Neural cell (in vitro differentiated cells): ENCODE data around the gene DPEP1. TPM values are rescaled to one million over a fixed set of nuclear protein-coding genes. Genes with fewer than 3 reads are reported as not detected.

Source experiments
- H2AFZ ChIP-seq: fragments of 200-600, 300-800 bp; sonication (generic), shearing (Covaris generic); 2 replicates; pipeline ENCODE4 v1.6.0; 2014; ENCODE audit warnings: low read depth, mild to moderate bottlenecking, antibody characterized with exemption, low read length, moderate library complexity
- H3F3A ChIP-seq: fragments of 200-600 bp; shearing (Covaris generic); 2 replicates; pipeline ENCODE4 v1.6.1; 2016; ENCODE audit warnings: mild to moderate bottlenecking, moderate library complexity, mixed read lengths, antibody characterized with exemption, low read length; ENCODE audit not compliant: insufficient read depth, poor library complexity, severe bottlenecking
- H3K27ac ChIP-seq: fragments of 200-600, 300-800 bp; sonication (generic), shearing (Covaris generic); 2 replicates; pipeline ENCODE4 v1.5.1; 2014; ENCODE audit warnings: mild to moderate bottlenecking, low read length, moderate library complexity
- H3K27me3 ChIP-seq: fragments of 300-800, 200-600 bp; sonication (generic), shearing (Covaris generic); 2 replicates; pipeline ENCODE4 v1.6.0; 2014; ENCODE audit warnings: mild to moderate bottlenecking, low read depth, low read length, moderate library complexity; ENCODE audit not compliant: insufficient read depth
- H3K36me3 ChIP-seq: fragments of 300-800, 200-600 bp; sonication (generic), shearing (Covaris generic); 2 replicates; pipeline ENCODE4 v1.5.1; 2014; ENCODE audit warnings: mild to moderate bottlenecking, antibody characterized with exemption, low read length, moderate library complexity; ENCODE audit not compliant: insufficient read depth
- H3K4me2 ChIP-seq: fragments of 300-800, 200-600 bp; sonication (generic), shearing (Covaris generic); 2 replicates; pipeline ENCODE4 v1.6.0; 2014; ENCODE audit warnings: mild to moderate bottlenecking, low read length
- H3K4me3 ChIP-seq: fragments of 300-800, 200-600 bp; sonication (generic), shearing (Covaris generic); 2 replicates; pipeline ENCODE4 v1.5.1; 2014; ENCODE audit warnings: mild to moderate bottlenecking, low read length, moderate library complexity
- H3K79me2 ChIP-seq: fragments of 200-600 bp; shearing (Covaris generic); replicated peaks from 2 replicates; pipeline ENCODE4 v1.6.0; 2014; ENCODE audit warnings: mild to moderate bottlenecking, low read length, moderate library complexity; ENCODE audit not compliant: insufficient read depth
- H3K9ac ChIP-seq: fragments of 300-800, 200-600 bp; sonication (generic), shearing (Covaris generic); 2 replicates; pipeline ENCODE4 v1.6.1; 2016; ENCODE audit warnings: mild to moderate bottlenecking, low read length, mixed read lengths
- H3K9me2 ChIP-seq: fragments of 200-600 bp; shearing (Covaris generic); 2 replicates; pipeline ENCODE4 v1.6.1; 2016; ENCODE audit warnings: mild to moderate bottlenecking, low read length, mixed read lengths; ENCODE audit not compliant: insufficient read depth
- H3K9me3 ChIP-seq: fragments of 200-600, 300-800 bp; sonication (generic), shearing (Covaris generic); 2 replicates; pipeline ENCODE4 v1.6.1; 2016; ENCODE audit warnings: mild to moderate bottlenecking, mixed run types, low read length, moderate library complexity, mixed read lengths
- H4K20me1 ChIP-seq: fragments of 200-600 bp; shearing (Covaris generic); 2 replicates; pipeline ENCODE4 v1.6.1; 2016; ENCODE audit warnings: mild to moderate bottlenecking, mixed run types; ENCODE audit not compliant: insufficient read depth
- EP300 ChIP-seq: fragments of 450-650 bp; conservative IDR thresholded peaks from 2 replicates; pipeline ENCODE4 v1.6.1; 2014; ENCODE audit warnings: antibody characterized with exemption, mild to moderate bottlenecking, moderate library complexity; ENCODE audit not compliant: poor library complexity, severe bottlenecking
- EZH2 ChIP-seq: fragments of 200-600, 300-800 bp; shearing (Covaris generic), sonication (generic); IDR thresholded peaks from 2 replicates; pipeline ENCODE4 v1.6.1; 2014; ENCODE audit warnings: antibody characterized with exemption, low read length, borderline replicate concordance, mild to moderate bottlenecking; ENCODE audit not compliant: insufficient read depth, poor library complexity, severe bottlenecking
- MXI1 ChIP-seq: fragments of 450-650 bp; conservative IDR thresholded peaks from 2 replicates; pipeline ENCODE4 v1.6.1; 2014; ENCODE audit warnings: antibody characterized with exemption, mild to moderate bottlenecking; ENCODE audit not compliant: poor library complexity, severe bottlenecking
- POLR2AphosphoS5 ChIP-seq: IDR thresholded peaks from 2 replicates; pipeline ENCODE4 v1.6.1; 2012
- RAD21 ChIP-seq: fragments of 450-650 bp; conservative IDR thresholded peaks from 2 replicates; pipeline ENCODE4 v1.6.1; 2014; ENCODE audit warnings: antibody characterized with exemption, mild to moderate bottlenecking, moderate library complexity
- SMC3 ChIP-seq: fragments of 450-650 bp; conservative IDR thresholded peaks from 2 replicates; pipeline ENCODE4 v1.6.1; 2014; ENCODE audit warnings: antibody characterized with exemption, mild to moderate bottlenecking, moderate library complexity; ENCODE audit not compliant: poor library complexity
- TAF1 ChIP-seq: IDR thresholded peaks from 2 replicates; pipeline ENCODE4 v1.6.1; 2012; ENCODE audit warnings: low read depth
- polyA plus RNA-seq: library from polyadenylated mRNA; depleted of rRNA; stranded (reverse); fragments of >200 nt; gene quantifications from 2 replicates; pipeline ENCODE4 v1.2.3, GENCODE V29; 2014
- TF ChIP-seq, protein P1 (sequence below): fragments of 450-650 bp; IDR thresholded peaks from 2 replicates; pipeline ENCODE4 v1.5.1; 2014; ENCODE audit warnings: antibody characterized with exemption, mild to moderate bottlenecking, moderate library complexity; ENCODE audit not compliant: poor library complexity, severe bottlenecking
- TF ChIP-seq, protein P2 (sequence below): IDR thresholded peaks from 2 replicates; pipeline ENCODE4 v1.6.1; 2012; ENCODE audit warnings: borderline replicate concordance

The DPEP1 gene
- polyA plus RNA-seq, 1 donor from 2014 or later: 0.33 TPM

DNA sequence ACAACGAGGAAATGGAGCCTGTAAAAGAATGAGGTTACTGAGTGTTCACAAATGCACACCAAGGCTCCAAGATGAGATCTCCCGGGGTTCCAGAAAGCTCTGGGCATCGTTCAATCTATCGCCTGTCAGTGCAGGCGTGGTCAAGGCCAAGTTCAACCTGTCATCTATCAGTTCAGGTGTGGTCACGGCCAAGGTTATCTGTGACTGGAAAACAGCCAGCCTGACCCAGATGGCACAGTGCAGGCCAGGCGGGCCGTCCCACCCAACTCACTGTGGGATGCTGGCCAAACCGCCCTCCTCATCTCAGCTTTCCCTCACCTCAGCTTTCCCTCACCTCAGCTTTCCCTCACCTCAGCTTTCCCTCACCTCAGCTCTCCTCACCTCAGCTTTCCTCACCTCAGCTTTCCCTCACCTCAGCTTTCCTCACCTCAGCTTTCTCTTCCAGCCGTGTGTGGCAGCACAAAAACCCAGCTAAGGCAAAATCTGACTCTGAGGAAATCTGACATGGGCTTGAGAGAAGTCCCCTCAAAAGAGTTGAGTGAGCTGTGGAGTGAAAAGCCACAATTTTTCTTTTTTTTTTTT is 41.7 kb downstream of the DPEP1 start:
- peaks cover 1% of the 10 kb centered on the region for H3K36me3 ChIP-seq
- no peaks in the 10 kb centered on the region for H3K27me3 ChIP-seq
- no peaks in the 10 kb centered on the region for H3K9me2 ChIP-seq
- H3K79me2 ChIP-seq: peaks cover 43% of the 10 kb centered on the region
- H3K27ac ChIP-seq: no peak overlapping the region
- H3K9ac ChIP-seq: no peak overlapping the region
- no peak overlapping the region for H2AFZ ChIP-seq
- H3K4me2 ChIP-seq: no peak overlapping the region
- no peaks in the 10 kb centered on the region for H3K9me3 ChIP-seq
- H4K20me1 ChIP-seq: no peaks in the 10 kb centered on the region
- no peak for TF ChIP-seq EP300
- no peak for TF ChIP-seq EZH2
- TF ChIP-seq POLR2AphosphoS5: no peak
- TF ChIP-seq, protein P1, sequence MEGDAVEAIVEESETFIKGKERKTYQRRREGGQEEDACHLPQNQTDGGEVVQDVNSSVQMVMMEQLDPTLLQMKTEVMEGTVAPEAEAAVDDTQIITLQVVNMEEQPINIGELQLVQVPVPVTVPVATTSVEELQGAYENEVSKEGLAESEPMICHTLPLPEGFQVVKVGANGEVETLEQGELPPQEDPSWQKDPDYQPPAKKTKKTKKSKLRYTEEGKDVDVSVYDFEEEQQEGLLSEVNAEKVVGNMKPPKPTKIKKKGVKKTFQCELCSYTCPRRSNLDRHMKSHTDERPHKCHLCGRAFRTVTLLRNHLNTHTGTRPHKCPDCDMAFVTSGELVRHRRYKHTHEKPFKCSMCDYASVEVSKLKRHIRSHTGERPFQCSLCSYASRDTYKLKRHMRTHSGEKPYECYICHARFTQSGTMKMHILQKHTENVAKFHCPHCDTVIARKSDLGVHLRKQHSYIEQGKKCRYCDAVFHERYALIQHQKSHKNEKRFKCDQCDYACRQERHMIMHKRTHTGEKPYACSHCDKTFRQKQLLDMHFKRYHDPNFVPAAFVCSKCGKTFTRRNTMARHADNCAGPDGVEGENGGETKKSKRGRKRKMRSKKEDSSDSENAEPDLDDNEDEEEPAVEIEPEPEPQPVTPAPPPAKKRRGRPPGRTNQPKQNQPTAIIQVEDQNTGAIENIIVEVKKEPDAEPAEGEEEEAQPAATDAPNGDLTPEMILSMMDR: no peak
- TF ChIP-seq MXI1: no peak
- TF ChIP-seq TAF1: no peak
- TF ChIP-seq, protein P2, sequence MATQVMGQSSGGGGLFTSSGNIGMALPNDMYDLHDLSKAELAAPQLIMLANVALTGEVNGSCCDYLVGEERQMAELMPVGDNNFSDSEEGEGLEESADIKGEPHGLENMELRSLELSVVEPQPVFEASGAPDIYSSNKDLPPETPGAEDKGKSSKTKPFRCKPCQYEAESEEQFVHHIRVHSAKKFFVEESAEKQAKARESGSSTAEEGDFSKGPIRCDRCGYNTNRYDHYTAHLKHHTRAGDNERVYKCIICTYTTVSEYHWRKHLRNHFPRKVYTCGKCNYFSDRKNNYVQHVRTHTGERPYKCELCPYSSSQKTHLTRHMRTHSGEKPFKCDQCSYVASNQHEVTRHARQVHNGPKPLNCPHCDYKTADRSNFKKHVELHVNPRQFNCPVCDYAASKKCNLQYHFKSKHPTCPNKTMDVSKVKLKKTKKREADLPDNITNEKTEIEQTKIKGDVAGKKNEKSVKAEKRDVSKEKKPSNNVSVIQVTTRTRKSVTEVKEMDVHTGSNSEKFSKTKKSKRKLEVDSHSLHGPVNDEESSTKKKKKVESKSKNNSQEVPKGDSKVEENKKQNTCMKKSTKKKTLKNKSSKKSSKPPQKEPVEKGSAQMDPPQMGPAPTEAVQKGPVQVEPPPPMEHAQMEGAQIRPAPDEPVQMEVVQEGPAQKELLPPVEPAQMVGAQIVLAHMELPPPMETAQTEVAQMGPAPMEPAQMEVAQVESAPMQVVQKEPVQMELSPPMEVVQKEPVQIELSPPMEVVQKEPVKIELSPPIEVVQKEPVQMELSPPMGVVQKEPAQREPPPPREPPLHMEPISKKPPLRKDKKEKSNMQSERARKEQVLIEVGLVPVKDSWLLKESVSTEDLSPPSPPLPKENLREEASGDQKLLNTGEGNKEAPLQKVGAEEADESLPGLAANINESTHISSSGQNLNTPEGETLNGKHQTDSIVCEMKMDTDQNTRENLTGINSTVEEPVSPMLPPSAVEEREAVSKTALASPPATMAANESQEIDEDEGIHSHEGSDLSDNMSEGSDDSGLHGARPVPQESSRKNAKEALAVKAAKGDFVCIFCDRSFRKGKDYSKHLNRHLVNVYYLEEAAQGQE: no peak
- no peak for TF ChIP-seq RAD21
- TF ChIP-seq SMC3: no peak
- no peaks in the 10 kb centered on the region for H3F3A ChIP-seq
- H3K4me3 ChIP-seq: no peak overlapping the region

DNA sequence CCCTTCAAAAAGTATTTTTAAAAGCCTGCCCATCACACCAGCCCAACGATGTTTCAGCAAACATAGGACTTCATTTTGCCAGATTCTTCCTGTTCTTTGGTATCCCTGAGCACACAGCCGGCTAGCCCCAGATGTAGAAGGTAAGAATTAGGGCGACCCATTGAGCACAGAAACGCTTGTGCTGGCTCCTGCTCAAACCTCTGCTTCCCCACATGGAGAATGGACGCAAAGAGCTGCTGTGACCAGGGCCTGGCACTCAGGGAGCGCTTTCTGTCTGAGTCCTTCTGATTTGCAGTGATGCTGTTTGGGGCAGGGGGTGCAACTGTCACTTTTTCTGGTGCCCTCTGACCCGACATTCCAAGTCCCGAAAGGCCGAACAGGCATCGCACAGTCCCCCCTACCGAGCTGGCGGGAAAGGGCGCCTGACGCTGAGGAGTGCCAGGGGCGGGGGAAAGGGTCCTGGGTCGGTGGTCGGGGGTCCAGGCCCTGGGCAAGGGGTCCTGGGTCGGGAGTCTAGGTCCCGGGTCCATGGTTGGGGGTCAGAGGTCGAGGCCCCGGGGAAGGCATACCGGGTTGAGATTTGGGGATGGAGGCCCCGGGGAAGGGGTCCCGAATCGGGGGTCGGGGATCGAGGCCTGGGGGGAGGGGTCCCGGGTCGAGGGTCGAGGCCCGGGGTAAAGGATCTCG is 43.1 kb downstream of the DPEP1 start:
- Histone ChIP-seq H3K4me3 (peak overlapping the region; percentile 94), H3K4me2 (peak overlapping the region; percentile 54), H3K36me3 (peaks cover 11% of the 10 kb centered on the region), H3K9me3 (no peaks in the 10 kb centered on the region), H3K27ac (peak overlapping the region; percentile 66), H4K20me1 (no peaks in the 10 kb centered on the region), H2AFZ (no peak overlapping the region), H3K27me3 (no peaks in the 10 kb centered on the region), H3F3A (no peaks in the 10 kb centered on the region), H3K79me2 (peaks cover 43% of the 10 kb centered on the region), H3K9me2 (no peaks in the 10 kb centered on the region), H3K9ac (peak overlapping the region; percentile 84)
- TF ChIP-seq TAF1 (no peak), EP300 (no peak), POLR2AphosphoS5 (no peak), EZH2 (no peak), SMC3 (no peak), RAD21 (no peak)
- TF ChIP-seq, protein P1: no peak
- TF ChIP-seq, protein P2: no peak
